Ovary (tissue), 9 donors: ENCODE results near the gene GBF1. TPM values are rescaled to one million over a fixed set of nuclear protein-coding genes. Genes with fewer than 3 reads are reported as not detected.

Source experiments
- DNase-seq, 5 donors: peaks; one replicate each; pipeline ENCODE4 v3.0.0-alpha.2; 2019 to 2020
- H3K27ac ChIP-seq, 2 donors: fragments of 200-600 bp; one replicate each; pipeline versions ENCODE4 v1.5.1 to v1.8.0; 2019 to 2022
- H3K27me3 ChIP-seq: fragments of 200-600 bp; one replicate; pipeline ENCODE4 v1.8.0; 2022
- H3K36me3 ChIP-seq: fragments of 200-600 bp; sonication (generic); one replicate; pipeline ENCODE4 v1.5.1; 2019
- H3K4me1 ChIP-seq: one replicate; pipeline ENCODE4 v1.8.1; 2013; ENCODE audit warnings: mild to moderate bottlenecking, moderate library complexity; ENCODE audit not compliant: insufficient read depth
- H3K4me3 ChIP-seq: fragments of 200-600 bp; sonication (generic); one replicate; pipeline ENCODE4 v1.5.1; 2017
- H3K9me3 ChIP-seq, 2 donors: fragments of 200-600 bp in 1 of 2; sonication (generic) in 1 of 2; one replicate each; pipeline versions ENCODE4 v1.5.1 to v1.8.1; 2013 to 2019; ENCODE audit warnings: mild to moderate bottlenecking in 1 of 2, moderate library complexity in 1 of 2
- EP300 ChIP-seq: sonication (generic); formaldehyde crosslinking; IDR thresholded peaks from one replicate; pipeline ENCODE4 v1.6.1; 2017; ENCODE audit warnings: antibody characterized with exemption
- POLR2A ChIP-seq: fragments of 450-650 bp; IDR thresholded peaks from one replicate; pipeline ENCODE4 v1.6.1; 2017; ENCODE audit warnings: antibody characterized with exemption, mild to moderate bottlenecking, moderate library complexity
- WGBS, 3 donors: extraction: QIAGEN DNeasy Blood & Tissue Kit in 1 of 3; methylation state at CpG; one replicate each; pipeline versions ENCODE4 v1.1.5 to v1.1.7; 2013 to 2017; 5-methylcytosine and 5-hydroxymethylcytosine counted together
- intact Hi-C, 4 donors: fragments of 100-400 bp; cut with DNase I; formaldehyde crosslinking; loops; one replicate each; pipeline versions ENCODE4 v1.11.0 to v1.15.1; 2022 to 2023
- polyA plus RNA-seq, 2 donors: library from polyadenylated mRNA; stranded (reverse); fragments of 200-250 nt in 1 of 2; fragments of 350-450 nt in 1 of 2; fragmentation: Illumina TruSeq in 1 of 2; extraction: RNeasy Lipid Tissue Mini Kit (QIAGEN cat#74804) in 1 of 2; gene quantifications; one replicate each; pipeline ENCODE4 v1.2.3, GENCODE V29; 2013 to 2014
- total RNA-seq, 7 donors: library from RNA; depleted of rRNA in 2 of 7; stranded (reverse); fragments of >200 nt in 2 of 7; fragmentation: NEBNext Ultra II Directional in 3 of 7; extraction: Animal tissue kit (Norgen Biotek cat#: 25700) in 3 of 7; gene quantifications; one replicate each; pipeline versions ENCODE4 v1.1.0 to v1.2.4, GENCODE V29; 2016 to 2023
- TF ChIP-seq, protein P1 (sequence below), 3 donors: fragments of 450-650 bp in 2 of 3; fragments of 200-600 bp in 1 of 3; IDR thresholded peaks; one replicate each; pipeline versions ENCODE4 v1.5.1 to v1.8.0; 2016 to 2022; ENCODE audit warnings: antibody characterized with exemption in 3 of 3, mild to moderate bottlenecking in 1 of 3
- donor health status: DM: no; HTN: no; CAD: no; lungs with moderate emphysema.
- donor health status: DM: no; HTN: no; CAD: no.
- donor health status: Bipolar disorder and iron deficiency.
- donor health status: DM: yes; HTN: yes; CAD: no.
- donor health status: DM: no; HTN: no; CAD: no.
- donor health status: DM: yes; HTN: yes; CAD: no.

GBF1 gene
- total and polyA plus RNA-seq, 9 donors, result 13.2 to 43.2 (median 34.4) TPM

DNA sequence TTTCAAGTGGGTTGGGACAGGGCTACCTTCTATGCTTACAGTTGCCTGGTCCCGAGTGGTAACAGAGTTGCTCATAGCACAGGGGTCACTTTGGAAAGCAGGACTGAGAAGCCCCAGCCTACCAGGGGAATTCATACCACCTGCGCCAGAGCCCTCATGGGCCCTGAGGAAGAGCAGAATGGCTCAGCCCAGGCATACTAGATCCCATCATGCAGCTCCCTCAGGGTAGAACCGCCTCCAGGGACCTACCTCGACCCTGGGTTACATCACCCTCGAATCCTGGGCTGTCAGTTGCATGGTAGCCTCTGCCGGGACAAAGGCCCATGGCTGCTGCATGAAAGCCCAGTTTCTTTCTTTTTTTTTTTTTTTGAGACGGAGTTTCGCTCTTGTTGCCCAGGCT is 184.1 kb downstream of the GBF1 start:
- no peak overlapping the region for H3K27ac ChIP-seq
- no peaks in the 10 kb centered on the region for H3K36me3 ChIP-seq

GRCh38 chr10:102431452-102432124 is 186.3 kb downstream of the GBF1 start:
- intact Hi-C loops, result no loop called here
- DNase-seq, result no peak
- Histone ChIP-seq H3K27ac (peak overlapping the region; percentile 26 to 42), H3K27me3 (no peaks in the 10 kb centered on the region), H3K4me1 (peaks cover 10% of the 10 kb centered on the region), H3K4me3 (peak overlapping the region; percentile 97), H3K36me3 (no peaks in the 10 kb centered on the region), H3K9me3 (no peaks in the 10 kb centered on the region)
- WGBS, 3 donors, result 6 to 10% (median 7%) methylated on average over 4 of the region's 4 CpGs
- TF ChIP-seq, protein P1, sequence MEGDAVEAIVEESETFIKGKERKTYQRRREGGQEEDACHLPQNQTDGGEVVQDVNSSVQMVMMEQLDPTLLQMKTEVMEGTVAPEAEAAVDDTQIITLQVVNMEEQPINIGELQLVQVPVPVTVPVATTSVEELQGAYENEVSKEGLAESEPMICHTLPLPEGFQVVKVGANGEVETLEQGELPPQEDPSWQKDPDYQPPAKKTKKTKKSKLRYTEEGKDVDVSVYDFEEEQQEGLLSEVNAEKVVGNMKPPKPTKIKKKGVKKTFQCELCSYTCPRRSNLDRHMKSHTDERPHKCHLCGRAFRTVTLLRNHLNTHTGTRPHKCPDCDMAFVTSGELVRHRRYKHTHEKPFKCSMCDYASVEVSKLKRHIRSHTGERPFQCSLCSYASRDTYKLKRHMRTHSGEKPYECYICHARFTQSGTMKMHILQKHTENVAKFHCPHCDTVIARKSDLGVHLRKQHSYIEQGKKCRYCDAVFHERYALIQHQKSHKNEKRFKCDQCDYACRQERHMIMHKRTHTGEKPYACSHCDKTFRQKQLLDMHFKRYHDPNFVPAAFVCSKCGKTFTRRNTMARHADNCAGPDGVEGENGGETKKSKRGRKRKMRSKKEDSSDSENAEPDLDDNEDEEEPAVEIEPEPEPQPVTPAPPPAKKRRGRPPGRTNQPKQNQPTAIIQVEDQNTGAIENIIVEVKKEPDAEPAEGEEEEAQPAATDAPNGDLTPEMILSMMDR (IDR thresholded peaks at IDR 0.05), result no peak
- TF ChIP-seq EP300 (no peak), POLR2A (no peak)

More for the DNA sequence above, 184.1 kb downstream of the GBF1 start:
- H3K9me3 ChIP-seq, result no peaks in the 10 kb centered on the region
- peaks cover 2% of the 10 kb centered on the region for H3K4me1 ChIP-seq
- no peak overlapping the region for H3K4me3 ChIP-seq
- no peaks in the 10 kb centered on the region for H3K27me3 ChIP-seq
- 79 to 88% (median 85%) methylated on average over 8 of the region's 8 CpGs for WGBS, 3 donors
- intact Hi-C loops, result no loop called here
- TF ChIP-seq EP300 (no peak), POLR2A (no peak)
- TF ChIP-seq, protein P1 (IDR thresholded peaks at IDR 0.05), result no peak
- no peak for DNase-seq

Other genes starting within 250 kb of the GBF1 start
- gene ARMH3, start 189.4 kb upstream of the GBF1 start, total RNA-seq, result 10 to 100 TPM in 6 of 7 donors, 1 to 10 TPM in 1; 9.1 to 24.2 (median 18.1) TPM
- 10 to 100 TPM; 17.9 to 20.4 TPM for gene ARMH3, start 189.4 kb upstream of the GBF1 start, polyA plus RNA-seq
- gene HPS6, start 180.2 kb upstream of the GBF1 start, total RNA-seq, result 10 to 100 TPM; 14.4 to 20.9 (median 16.9) TPM
- 1 to 10 TPM; 2.6 to 7.6 TPM for gene HPS6, start 180.2 kb upstream of the GBF1 start, polyA plus RNA-seq
- gene LDB1, start 125.2 kb upstream of the GBF1 start, total RNA-seq, result 100 to 1,000 TPM in 4 of 7 donors, 10 to 100 TPM in 3; 59.0 to 141 (median 113) TPM
- gene LDB1, start 125.2 kb upstream of the GBF1 start, polyA plus RNA-seq, result 10 to 100 TPM; 72.0 to 93.2 TPM
- gene PPRC1, start 112.5 kb upstream of the GBF1 start, total RNA-seq, result 10 to 100 TPM; 11.8 to 68.7 (median 44.5) TPM
- gene PPRC1, start 112.5 kb upstream of the GBF1 start, polyA plus RNA-seq, result 10 to 100 TPM; 17.4 to 18.1 TPM
- 10 to 100 TPM; 32.7 to 68.1 (median 50.2) TPM for gene NOLC1, start 93.1 kb upstream of the GBF1 start, total RNA-seq
- 10 to 100 TPM; 32.0 to 88.8 TPM for gene NOLC1, start 93.1 kb upstream of the GBF1 start, polyA plus RNA-seq
- not detected for gene ELOVL3, start 19.2 kb upstream of the GBF1 start, total RNA-seq
- gene ELOVL3, start 19.2 kb upstream of the GBF1 start, polyA plus RNA-seq, result 1 to 10 TPM in 1 of 2 donors, under 1 TPM in 1; 0.08 to 1.0 TPM
- gene PITX3, start 4.0 kb upstream of the GBF1 start, total RNA-seq, result not detected
- not detected for gene PITX3, start 4.0 kb upstream of the GBF1 start, polyA plus RNA-seq
- gene NFKB2, start 150.2 kb downstream of the GBF1 start, total RNA-seq, result 10 to 100 TPM; 18.5 to 42.6 (median 35.9) TPM
- 10 to 100 TPM; 16.3 to 20.5 TPM for gene NFKB2, start 150.2 kb downstream of the GBF1 start, polyA plus RNA-seq
- gene PSD, start 173.3 kb downstream of the GBF1 start, total RNA-seq, result 10 to 100 TPM in 6 of 7 donors, 1 to 10 TPM in 1; 4.4 to 34.7 (median 24.5) TPM
- 10 to 100 TPM in 1 of 2 donors, 1 to 10 TPM in 1; 4.6 to 12.4 TPM for gene PSD, start 173.3 kb downstream of the GBF1 start, polyA plus RNA-seq
- gene FBXL15, start 175.3 kb downstream of the GBF1 start, total RNA-seq, result 10 to 100 TPM; 13.5 to 31.1 (median 19.3) TPM
- 10 to 100 TPM in 1 of 2 donors, under 1 TPM in 1; 0.25 to 17.9 TPM for gene FBXL15, start 175.3 kb downstream of the GBF1 start, polyA plus RNA-seq
- 10 to 100 TPM; 47.7 to 70.8 (median 61.7) TPM for gene CUEDC2, start 187.0 kb downstream of the GBF1 start, total RNA-seq
- gene CUEDC2, start 187.0 kb downstream of the GBF1 start, polyA plus RNA-seq, result 10 to 100 TPM; 34.7 to 76.5 TPM
- 10 to 100 TPM in 1 of 7 donors, 1 to 10 TPM in 1, under 1 TPM in 3, not detected in 2; 0.37 to 22.3 (median 0.60) TPM for gene C10orf95, start 206.0 kb downstream of the GBF1 start, total RNA-seq
- under 1 TPM in 1 of 2 donors, not detected in 1; 0.11 TPM for gene C10orf95, start 206.0 kb downstream of the GBF1 start, polyA plus RNA-seq